NCI-H524 treated with DMSO at 0.1 percent for 48 hours (cell line): ENCODE data around the gene ZNF207.
"Not testable (repeated sequence)": the region's sequence is repeated elsewhere in the genome, so short reads cannot be mapped to it uniquely, and the experiment has no call there.

Source experiments
- DNase-seq: peaks from one replicate; lab custom pipeline; 2025; lab: John Stamatoyannopoulos, UW

ZNF207 gene

DNA sequence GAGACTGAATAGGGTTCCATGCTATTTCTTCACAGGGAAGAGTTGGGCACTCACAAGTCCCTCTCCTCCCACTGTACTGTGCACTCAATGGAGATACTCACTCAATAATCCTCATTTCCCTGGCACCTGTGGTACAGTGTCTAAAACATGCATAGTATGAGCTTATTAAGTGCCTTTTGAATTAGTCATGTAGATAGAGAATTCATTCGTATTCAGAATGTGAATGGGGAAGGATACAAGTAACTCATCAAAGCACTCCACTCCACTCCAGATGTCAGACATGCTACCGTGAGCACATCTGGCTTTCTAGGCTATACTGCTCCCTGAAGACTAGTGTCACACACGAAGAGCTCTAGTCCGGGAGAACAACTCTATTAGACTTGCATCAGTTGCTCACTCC, 14.3 kb upstream of the ZNF207 start:
- no peak for DNase-seq

- no peak for DNase-seq
These were observed 8.7 kb upstream of the ZNF207 start for GRCh38 chr17:32341141-32341856.

DNA sequence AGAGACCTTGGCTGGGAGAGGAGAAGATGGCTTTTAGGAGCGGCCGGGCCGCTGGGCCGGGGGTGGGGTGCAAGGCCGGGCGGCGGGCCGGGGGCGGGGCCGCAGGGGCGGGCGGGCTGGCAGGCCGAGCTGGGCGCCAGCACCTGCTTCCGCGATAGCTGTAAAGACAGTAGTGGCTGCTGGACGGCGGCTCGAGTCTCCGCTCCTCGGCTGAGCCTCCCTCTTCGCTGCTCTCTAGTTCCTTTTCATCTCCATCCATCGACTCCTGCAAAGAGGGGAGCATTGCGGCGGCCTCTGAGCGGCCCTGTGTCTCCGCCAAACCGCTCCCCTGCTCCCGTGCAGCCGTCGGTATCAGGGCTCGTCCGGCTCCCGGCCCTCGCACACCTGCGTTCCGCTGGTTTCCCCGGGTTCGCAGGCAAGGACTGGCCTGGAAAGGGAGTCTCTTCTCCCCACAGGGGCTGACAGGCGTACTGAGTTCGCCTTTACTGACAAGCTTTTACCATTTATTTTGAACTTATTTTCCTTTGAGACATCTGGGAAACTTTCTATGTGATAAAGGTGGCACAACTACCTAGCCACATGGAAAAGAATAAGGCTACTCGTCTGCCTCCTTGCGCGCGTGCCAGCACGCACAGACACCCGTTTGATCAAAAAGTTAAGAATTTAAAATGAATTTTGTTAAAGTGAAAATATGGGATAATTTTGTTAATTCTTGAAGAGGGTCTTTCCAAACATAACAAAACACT, 7.9 kb upstream of the ZNF207 start, which contains the start of gene C17orf75:
C17orf75 (minus strand) TSS at position 317 of the 746 bp plus-strand sequence; CDS start at position 283, 34 bp downstream.
- no peak for DNase-seq

GRCh38 chr17:32342603-32343325, 7.2 kb upstream of the ZNF207 start:
- no peak for DNase-seq

- DNase-seq, result no peak
These were observed 3.9 kb upstream of the ZNF207 start for GRCh38 chr17:32345951-32346600.

- DNase-seq, result no peak
These were observed 1.5 kb upstream of the ZNF207 start for GRCh38 chr17:32348483-32348800.

DNA sequence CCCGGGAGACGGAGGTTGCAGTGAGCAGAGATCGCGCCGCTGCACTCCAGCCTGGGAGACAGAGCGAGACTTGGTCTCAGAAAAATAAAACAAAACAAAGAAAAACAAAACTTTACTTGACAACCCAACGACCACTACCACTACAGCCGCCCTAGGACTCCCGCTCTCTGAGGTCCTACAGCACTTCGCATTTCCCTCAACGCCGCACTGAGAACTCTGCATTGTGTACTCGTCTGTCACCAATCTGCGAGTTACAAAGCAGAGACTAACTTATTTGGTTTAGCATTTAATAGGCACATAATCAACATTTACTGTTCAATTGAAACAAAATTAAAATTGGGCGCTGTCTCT, 479 bp upstream of the ZNF207 start:
- no peak for DNase-seq

GRCh38 chr17:32350666-32351418, 885 bp downstream of the ZNF207 start:
- no peak for DNase-seq

GRCh38 chr17:32352734-32353133, 2.8 kb downstream of the ZNF207 start:
- not testable (repeated sequence) for DNase-seq

GRCh38 chr17:32355649-32356377, 5.9 kb downstream of the ZNF207 start:
- no peak for DNase-seq

DNA sequence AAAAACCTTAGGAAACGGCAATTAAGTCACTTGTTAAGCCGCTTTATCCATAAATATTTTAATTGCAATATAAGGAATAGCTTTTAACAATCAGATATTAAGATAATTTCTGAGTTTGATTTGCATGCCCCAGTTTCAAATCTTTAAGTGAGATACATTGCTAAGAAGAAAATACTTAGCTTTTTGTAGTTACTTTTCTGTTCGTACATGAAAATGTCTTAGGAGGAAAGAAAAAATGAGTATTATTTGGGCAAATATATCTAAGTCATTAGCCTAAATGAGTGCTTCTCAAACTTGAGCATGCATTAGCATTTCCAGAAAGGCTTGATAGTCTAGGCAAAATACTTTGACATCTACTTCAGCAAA, 6.4 kb downstream of the ZNF207 start:
- DNase-seq, result no peak

- DNase-seq, result no peak
These were observed 6.8 kb downstream of the ZNF207 start for GRCh38 chr17:32356750-32357149.

GRCh38 chr17:32357615-32358014, 7.7 kb downstream of the ZNF207 start:
- no peak for DNase-seq

- no peak for DNase-seq
These were observed 11.3 kb downstream of the ZNF207 start for GRCh38 chr17:32361270-32361669.

DNA sequence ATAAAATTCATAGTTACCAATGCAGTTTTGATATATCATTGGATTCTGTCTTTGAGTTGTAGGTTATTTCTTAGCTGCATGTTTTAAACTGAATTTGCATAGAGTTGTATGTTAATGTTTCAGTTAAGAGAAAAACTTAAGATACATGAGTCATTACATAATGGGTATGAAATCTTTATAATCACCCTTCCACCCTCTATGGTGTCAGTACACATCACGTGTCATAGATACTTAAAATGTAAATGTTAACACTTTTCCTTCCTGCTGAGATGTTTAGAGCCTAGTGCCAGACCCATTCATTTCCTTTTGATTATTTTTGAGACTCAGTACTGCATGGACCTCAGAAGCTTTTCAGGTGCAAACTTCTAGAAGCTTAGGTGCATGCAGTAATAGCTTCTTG, 20.5 kb downstream of the ZNF207 start:
- no peak for DNase-seq

GRCh38 chr17:32382526-32383223, 32.7 kb downstream of the ZNF207 start:
- no peak for DNase-seq

DNA sequence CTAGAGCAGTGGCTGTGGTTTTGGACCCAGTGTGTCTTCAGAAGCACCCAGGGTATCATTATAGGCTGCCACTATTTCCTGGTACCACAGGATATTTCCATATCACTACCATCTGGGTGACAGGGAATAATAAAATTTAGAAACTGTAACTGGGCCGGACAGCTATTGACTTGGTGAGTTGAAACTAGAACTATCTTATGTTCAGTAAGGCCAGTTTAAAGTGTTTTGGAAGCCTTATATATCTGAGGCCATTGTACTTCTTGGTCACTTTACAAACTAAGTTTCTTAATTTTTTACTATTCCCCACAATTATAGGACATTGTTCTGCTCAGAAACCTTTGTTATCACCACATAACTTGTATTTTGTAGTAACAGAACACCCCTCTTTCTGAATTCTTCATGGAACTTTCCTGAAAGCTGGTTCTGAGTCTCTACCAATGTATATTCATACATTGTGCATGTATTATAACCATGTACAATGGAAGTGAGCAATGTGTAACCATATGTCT, 34.0 kb downstream of the ZNF207 start:
- no peak for DNase-seq

DNA sequence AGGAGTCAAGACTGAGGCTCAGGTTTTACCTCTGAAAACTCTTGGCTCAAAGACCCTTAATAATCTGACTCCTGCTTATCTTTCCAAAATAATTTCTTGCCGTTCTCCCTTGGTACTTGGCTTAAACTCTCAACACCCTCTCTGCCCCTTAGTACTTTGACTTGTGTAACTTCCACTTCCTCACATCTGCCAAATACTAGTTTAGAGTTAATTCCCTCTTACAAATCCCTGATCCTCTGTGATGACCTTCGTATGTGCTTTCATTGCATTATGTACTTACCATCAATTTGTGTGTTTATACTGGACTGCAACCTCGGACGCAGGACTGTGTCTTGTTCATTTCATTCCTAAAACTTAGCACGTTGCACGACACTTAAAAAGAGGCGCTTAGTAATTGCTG, 35.2 kb downstream of the ZNF207 start:
- DNase-seq, result peak; percentile 66

- no peak for DNase-seq
These were observed 36.0 kb downstream of the ZNF207 start for GRCh38 chr17:32385971-32386370.

DNA sequence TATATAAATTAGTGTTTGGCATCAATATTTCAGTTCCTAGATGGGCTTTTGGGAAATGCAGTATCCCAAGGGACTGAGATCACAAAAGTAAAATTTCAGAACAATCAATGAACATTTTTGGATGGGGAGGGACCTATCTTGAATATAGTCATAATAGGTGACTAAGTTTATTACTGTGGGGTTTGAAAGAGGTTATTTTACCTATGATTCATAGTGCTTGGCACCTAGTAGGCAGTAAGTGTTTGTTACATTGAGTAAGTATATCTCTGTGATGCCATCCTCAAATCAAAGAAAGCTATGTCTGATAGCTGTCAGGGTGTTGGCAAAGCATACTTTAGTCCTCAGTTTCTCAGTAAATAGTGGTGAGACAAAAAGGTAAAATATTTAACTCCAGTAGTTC, 36.9 kb downstream of the ZNF207 start:
- no peak for DNase-seq
